Measurements from ENCODE around the gene ZMAT5.

DNA sequence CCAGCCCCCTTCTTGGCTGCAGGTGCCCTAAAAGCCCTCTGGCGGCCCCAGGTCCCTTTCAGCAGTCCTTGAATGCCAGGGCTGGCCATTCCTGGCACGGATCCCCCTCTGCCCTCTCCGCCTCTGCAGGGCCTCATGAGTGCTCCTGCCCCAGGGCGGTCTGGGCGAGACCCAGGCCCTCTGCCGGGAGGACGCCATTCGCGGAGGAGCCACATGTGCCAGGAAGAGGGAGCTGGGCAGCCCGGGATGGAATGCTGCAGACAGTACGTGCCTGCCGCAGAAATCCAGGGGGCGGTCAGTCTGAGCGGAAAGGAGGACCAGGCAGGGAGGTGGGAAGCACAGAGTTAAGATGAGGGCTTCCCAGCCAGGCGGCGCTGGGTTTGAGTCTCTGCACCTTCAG is 44.2 kb downstream of the ZMAT5 start:
- TF ChIP-seq EZH2 (IDR thresholded peaks at IDR 0.05; ENCODE audit: low read length): no peak
- TF ChIP-seq, protein P1, sequence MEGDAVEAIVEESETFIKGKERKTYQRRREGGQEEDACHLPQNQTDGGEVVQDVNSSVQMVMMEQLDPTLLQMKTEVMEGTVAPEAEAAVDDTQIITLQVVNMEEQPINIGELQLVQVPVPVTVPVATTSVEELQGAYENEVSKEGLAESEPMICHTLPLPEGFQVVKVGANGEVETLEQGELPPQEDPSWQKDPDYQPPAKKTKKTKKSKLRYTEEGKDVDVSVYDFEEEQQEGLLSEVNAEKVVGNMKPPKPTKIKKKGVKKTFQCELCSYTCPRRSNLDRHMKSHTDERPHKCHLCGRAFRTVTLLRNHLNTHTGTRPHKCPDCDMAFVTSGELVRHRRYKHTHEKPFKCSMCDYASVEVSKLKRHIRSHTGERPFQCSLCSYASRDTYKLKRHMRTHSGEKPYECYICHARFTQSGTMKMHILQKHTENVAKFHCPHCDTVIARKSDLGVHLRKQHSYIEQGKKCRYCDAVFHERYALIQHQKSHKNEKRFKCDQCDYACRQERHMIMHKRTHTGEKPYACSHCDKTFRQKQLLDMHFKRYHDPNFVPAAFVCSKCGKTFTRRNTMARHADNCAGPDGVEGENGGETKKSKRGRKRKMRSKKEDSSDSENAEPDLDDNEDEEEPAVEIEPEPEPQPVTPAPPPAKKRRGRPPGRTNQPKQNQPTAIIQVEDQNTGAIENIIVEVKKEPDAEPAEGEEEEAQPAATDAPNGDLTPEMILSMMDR (optimal IDR thresholded peaks at IDR 0.05 in 1 of 3, IDR thresholded peaks at IDR 0.05 in 1 of 3, conservative IDR thresholded peaks at IDR 0.05 in 1 of 3; ENCODE audit: extremely low read depth in 1 of 3, insufficient read depth in 2 of 3, low read length in 3 of 3): no peak
